Central memory CD8-positive, alpha-beta T cell (primary cell): ENCODE data around the gene CCDC110.
"Not testable (repeated sequence)": the region's sequence is repeated elsewhere in the genome, so short reads cannot be mapped to it uniquely, and the experiment has no call there.

Experiments
- ATAC-seq: fragments of 150-1000 bp; cut with Tn5 transposase; replicated peaks from 2 replicates; pipeline ENCODE4 v1.10.0; 2022; ENCODE audit warnings: mild to moderate bottlenecking, moderate FRiP score, moderate number of reproducible peaks; ENCODE audit not compliant: poor library complexity, severe bottlenecking; ENCODE audit errors: extremely low read depth
- DNase-seq, 2 donors: peaks; one replicate each; pipeline ENCODE4 v3.0.0; 2021; ENCODE audit warnings: low spot score in 2 of 2
- H3K27ac Mint-ChIP-seq: one replicate; pipeline ENCODE4 v1.8.0; 2022; ENCODE audit warnings: low read depth, mild to moderate bottlenecking, moderate library complexity, mixed read lengths
- H3K27me3 Mint-ChIP-seq: one replicate; pipeline ENCODE4 v1.8.0; 2022; ENCODE audit warnings: mixed read lengths
- H3K36me3 Mint-ChIP-seq: one replicate; pipeline ENCODE4 v1.8.0; 2022; ENCODE audit warnings: mild to moderate bottlenecking, moderate library complexity, mixed read lengths; ENCODE audit not compliant: insufficient read depth
- H3K4me1 Mint-ChIP-seq: one replicate; pipeline ENCODE4 v1.8.0; 2022; ENCODE audit warnings: mixed read lengths
- H3K4me3 Mint-ChIP-seq: one replicate; pipeline ENCODE4 v1.8.0; 2022; ENCODE audit warnings: mild to moderate bottlenecking, moderate library complexity, mixed read lengths
- H3K9me3 Mint-ChIP-seq: one replicate; pipeline ENCODE4 v1.8.0; 2022; ENCODE audit warnings: mixed read lengths

CCDC110 gene

GRCh38 chr4:185471235-185472102, at the start of gene CCDC110:
TSS of gene CCDC110 (minus strand) at chr4:185471733. CDS start at chr4:185471683, 50 bp downstream.
- peak; percentile 78 for ATAC-seq
- Mint-ChIP-seq H3K27me3 (peaks cover 2% of the 10 kb centered on the region), H3K9me3 (no peaks in the 10 kb centered on the region), H3K4me1 (peaks cover 20% of the 10 kb centered on the region), H3K27ac (peak within 1 kb of the TSS; percentile 66), H3K36me3 (peaks cover 4% of the 10 kb centered on the region), H3K4me3 (peak within 1 kb of the TSS; percentile 86)
- peak; percentile 65 to 66 for DNase-seq

- no peak for DNase-seq
- Mint-ChIP-seq H3K36me3 (peaks cover 2% of the 10 kb centered on the region), H3K9me3 (no peaks in the 10 kb centered on the region)
Measured at GRCh38 chr4:185520119-185520518, 48.6 kb upstream of the CCDC110 start.

GRCh38 chr4:185518494-185518893, 47.0 kb upstream of the CCDC110 start:
- Mint-ChIP-seq H3K4me1 (peaks cover 7% of the 10 kb centered on the region), H3K27me3 (peaks cover 53% of the 10 kb centered on the region), H3K4me3 (no peak overlapping the region), H3K9me3 (no peaks in the 10 kb centered on the region), H3K36me3 (no peaks in the 10 kb centered on the region), H3K27ac (no peak overlapping the region)
- DNase-seq (no peak), ATAC-seq (no peak)

More at GRCh38 chr4:185520119-185520518, 48.6 kb upstream of the CCDC110 start:
- Mint-ChIP-seq H3K4me1 (no peaks in the 10 kb centered on the region), H3K27me3 (peaks cover 47% of the 10 kb centered on the region), H3K27ac (no peak overlapping the region), H3K4me3 (no peak overlapping the region)
- no peak for ATAC-seq

GRCh38 chr4:185518069-185518468, 46.5 kb upstream of the CCDC110 start:
- DNase-seq (no peak), ATAC-seq (no peak)
- Mint-ChIP-seq H3K9me3 (no peaks in the 10 kb centered on the region), H3K27ac (no peak overlapping the region), H3K4me1 (peaks cover 11% of the 10 kb centered on the region), H3K4me3 (no peak overlapping the region), H3K36me3 (no peaks in the 10 kb centered on the region), H3K27me3 (peaks cover 53% of the 10 kb centered on the region)

GRCh38 chr4:185515248-185515647, 43.7 kb upstream of the CCDC110 start:
- Mint-ChIP-seq H3K9me3 (no peaks in the 10 kb centered on the region), H3K4me3 (no peak overlapping the region), H3K4me1 (peaks cover 15% of the 10 kb centered on the region), H3K36me3 (no peaks in the 10 kb centered on the region), H3K27me3 (peaks cover 65% of the 10 kb centered on the region), H3K27ac (no peak overlapping the region)
- DNase-seq (no peak), ATAC-seq (no peak)

- ATAC-seq (no peak), DNase-seq (no peak)
- H3K9me3 Mint-ChIP-seq: no peaks in the 10 kb centered on the region
- no peak overlapping the region for H3K27ac Mint-ChIP-seq
- H3K4me3 Mint-ChIP-seq: no peak overlapping the region
- peaks cover 15% of the 10 kb centered on the region for H3K4me1 Mint-ChIP-seq
- H3K27me3 Mint-ChIP-seq: peaks cover 68% of the 10 kb centered on the region
- H3K36me3 Mint-ChIP-seq: no peaks in the 10 kb centered on the region
Measured at GRCh38 chr4:185514182-185514697, 42.7 kb upstream of the CCDC110 start.

- peak overlapping the region; percentile 18 for H3K4me3 Mint-ChIP-seq
- DNase-seq: no peak
- H3K27ac Mint-ChIP-seq: no peak overlapping the region
- peaks cover 68% of the 10 kb centered on the region for H3K27me3 Mint-ChIP-seq
- H3K9me3 Mint-ChIP-seq: no peaks in the 10 kb centered on the region
- ATAC-seq: no peak
- no peaks in the 10 kb centered on the region for H3K36me3 Mint-ChIP-seq
- peaks cover 15% of the 10 kb centered on the region for H3K4me1 Mint-ChIP-seq
Measured at GRCh38 chr4:185513489-185514181, 42.1 kb upstream of the CCDC110 start.

- no peaks in the 10 kb centered on the region for H3K9me3 Mint-ChIP-seq
- ATAC-seq (no peak), DNase-seq (no peak)
- no peak overlapping the region for H3K27ac Mint-ChIP-seq
- peaks cover 74% of the 10 kb centered on the region for H3K27me3 Mint-ChIP-seq
- H3K4me3 Mint-ChIP-seq: no peak overlapping the region
- peaks cover 15% of the 10 kb centered on the region for H3K4me1 Mint-ChIP-seq
- H3K36me3 Mint-ChIP-seq: no peaks in the 10 kb centered on the region
Measured at GRCh38 chr4:185512516-185512915, 41.0 kb upstream of the CCDC110 start.

GRCh38 chr4:185511243-185511642, 39.7 kb upstream of the CCDC110 start:
- not testable (repeated sequence) for H3K36me3 Mint-ChIP-seq, ATAC-seq, H3K27ac Mint-ChIP-seq, H3K9me3 Mint-ChIP-seq, H3K4me3 Mint-ChIP-seq, DNase-seq
- peaks cover 73% of the 10 kb centered on the region for H3K27me3 Mint-ChIP-seq
- peaks cover 15% of the 10 kb centered on the region for H3K4me1 Mint-ChIP-seq

GRCh38 chr4:185510806-185511205, 39.3 kb upstream of the CCDC110 start:
- H3K27ac Mint-ChIP-seq: no peak overlapping the region
- no peaks in the 10 kb centered on the region for H3K9me3 Mint-ChIP-seq
- H3K27me3 Mint-ChIP-seq: peaks cover 73% of the 10 kb centered on the region
- DNase-seq: no peak
- H3K36me3 Mint-ChIP-seq: no peaks in the 10 kb centered on the region
- H3K4me1 Mint-ChIP-seq: peaks cover 15% of the 10 kb centered on the region
- no peak overlapping the region for H3K4me3 Mint-ChIP-seq
- ATAC-seq: no peak

GRCh38 chr4:185508181-185508580, 36.6 kb upstream of the CCDC110 start:
- Mint-ChIP-seq H3K9me3 (no peaks in the 10 kb centered on the region), H3K4me3 (no peak overlapping the region), H3K27ac (no peak overlapping the region), H3K27me3 (peaks cover 68% of the 10 kb centered on the region), H3K4me1 (peaks cover 5% of the 10 kb centered on the region), H3K36me3 (no peaks in the 10 kb centered on the region)
- DNase-seq (no peak), ATAC-seq (no peak)

GRCh38 chr4:185506422-185506821, 34.9 kb upstream of the CCDC110 start:
- DNase-seq (no peak), ATAC-seq (no peak)
- H3K36me3 Mint-ChIP-seq: no peaks in the 10 kb centered on the region
- H3K4me1 Mint-ChIP-seq: no peaks in the 10 kb centered on the region
- H3K4me3 Mint-ChIP-seq: no peak overlapping the region
- no peak overlapping the region for H3K27ac Mint-ChIP-seq
- H3K9me3 Mint-ChIP-seq: no peaks in the 10 kb centered on the region
- H3K27me3 Mint-ChIP-seq: peaks cover 50% of the 10 kb centered on the region
